Midbrain (tissue), 1 donor: ENCODE measurements around the gene PAMR1.
A peak's percentile ranks its signal among the peaks of the same experiment; 100 is the strongest.
"Not testable (repeated sequence)": the region's sequence is repeated elsewhere in the genome, so short reads cannot be mapped to it uniquely, and the experiment has no call there.

Source experiments
- DNase-seq: peaks from one replicate; lab custom pipeline; 2025; lab: John Stamatoyannopoulos, UW

PAMR1 gene

GRCh38 chr11:35543481-35543880, 18.1 kb upstream of the PAMR1 start:
- DNase-seq: no peak

GRCh38 chr11:35541621-35542375, 16.4 kb upstream of the PAMR1 start:
- no peak for DNase-seq

- no peak for DNase-seq
Observed at GRCh38 chr11:35540526-35540925, 15.1 kb upstream of the PAMR1 start.

- DNase-seq: no peak
Observed at GRCh38 chr11:35539781-35540281, 14.4 kb upstream of the PAMR1 start.

- DNase-seq: no peak
Observed at GRCh38 chr11:35539256-35539655, 13.8 kb upstream of the PAMR1 start.

- DNase-seq: no peak
Observed at GRCh38 chr11:35536470-35536869, 11.1 kb upstream of the PAMR1 start.

- DNase-seq: no peak
Observed at GRCh38 chr11:35531246-35531645, 5.8 kb upstream of the PAMR1 start.

GRCh38 chr11:35529971-35530495, 4.6 kb upstream of the PAMR1 start:
- no peak for DNase-seq

GRCh38 chr11:35526370-35526792, 965 bp upstream of the PAMR1 start:
- peak; percentile 16 for DNase-seq

GRCh38 chr11:35524780-35525179, 636 bp downstream of the PAMR1 start:
- no peak for DNase-seq

GRCh38 chr11:35523861-35524260, 1.6 kb downstream of the PAMR1 start:
- no peak for DNase-seq

- no peak for DNase-seq
Observed at GRCh38 chr11:35523331-35523768, 2.1 kb downstream of the PAMR1 start.

- not testable (repeated sequence) for DNase-seq
Observed at GRCh38 chr11:35522091-35522490, 3.3 kb downstream of the PAMR1 start.

- DNase-seq: no peak
Observed at GRCh38 chr11:35520376-35520775, 5.0 kb downstream of the PAMR1 start.

GRCh38 chr11:35518766-35519165, 6.7 kb downstream of the PAMR1 start:
- DNase-seq: no peak

GRCh38 chr11:35517481-35517880, 7.9 kb downstream of the PAMR1 start:
- DNase-seq: no peak

GRCh38 chr11:35516403-35516802, 9.0 kb downstream of the PAMR1 start:
- DNase-seq: no peak

GRCh38 chr11:35515224-35515623, 10.2 kb downstream of the PAMR1 start:
- DNase-seq: no peak

- no peak for DNase-seq
Observed at GRCh38 chr11:35514481-35514880, 10.9 kb downstream of the PAMR1 start.

- no peak for DNase-seq
Observed at GRCh38 chr11:35511666-35512065, 13.8 kb downstream of the PAMR1 start.

- DNase-seq: no peak
Observed at GRCh38 chr11:35507688-35508087, 17.7 kb downstream of the PAMR1 start.

GRCh38 chr11:35501776-35502175, 23.6 kb downstream of the PAMR1 start:
- no peak for DNase-seq

GRCh38 chr11:35500744-35501143, 24.7 kb downstream of the PAMR1 start:
- no peak for DNase-seq

GRCh38 chr11:35496416-35496815, 29.0 kb downstream of the PAMR1 start:
- no peak for DNase-seq
